NCI-H82 treated with DMSO at 0.1 percent for 48 hours (cell line): ENCODE measurements around the gene SHLD2.
"Not testable (repeated sequence)": the region's sequence is repeated elsewhere in the genome, so short reads cannot be mapped to it uniquely, and the experiment has no call there.

Experiments used
- DNase-seq: peaks from one replicate; lab custom pipeline; 2025; ENCODE audit not compliant: unreplicated experiment; lab: John Stamatoyannopoulos, UW

The SHLD2 gene, protein sequence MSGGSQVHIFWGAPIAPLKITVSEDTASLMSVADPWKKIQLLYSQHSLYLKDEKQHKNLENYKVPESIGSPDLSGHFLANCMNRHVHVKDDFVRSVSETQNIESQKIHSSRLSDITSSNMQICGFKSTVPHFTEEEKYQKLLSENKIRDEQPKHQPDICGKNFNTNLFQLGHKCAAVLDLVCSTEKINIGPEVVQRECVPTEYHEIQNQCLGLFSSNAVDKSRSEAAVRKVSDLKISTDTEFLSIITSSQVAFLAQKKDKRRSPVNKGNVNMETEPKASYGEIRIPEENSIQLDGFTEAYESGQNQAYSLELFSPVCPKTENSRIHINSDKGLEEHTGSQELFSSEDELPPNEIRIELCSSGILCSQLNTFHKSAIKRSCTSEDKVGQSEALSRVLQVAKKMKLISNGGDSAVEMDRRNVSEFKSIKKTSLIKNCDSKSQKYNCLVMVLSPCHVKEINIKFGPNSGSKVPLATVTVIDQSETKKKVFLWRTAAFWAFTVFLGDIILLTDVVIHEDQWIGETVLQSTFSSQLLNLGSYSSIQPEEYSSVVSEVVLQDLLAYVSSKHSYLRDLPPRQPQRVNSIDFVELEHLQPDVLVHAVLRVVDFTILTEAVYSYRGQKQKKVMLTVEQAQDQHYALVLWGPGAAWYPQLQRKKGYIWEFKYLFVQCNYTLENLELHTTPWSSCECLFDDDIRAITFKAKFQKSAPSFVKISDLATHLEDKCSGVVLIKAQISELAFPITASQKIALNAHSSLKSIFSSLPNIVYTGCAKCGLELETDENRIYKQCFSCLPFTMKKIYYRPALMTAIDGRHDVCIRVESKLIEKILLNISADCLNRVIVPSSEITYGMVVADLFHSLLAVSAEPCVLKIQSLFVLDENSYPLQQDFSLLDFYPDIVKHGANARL

DNA sequence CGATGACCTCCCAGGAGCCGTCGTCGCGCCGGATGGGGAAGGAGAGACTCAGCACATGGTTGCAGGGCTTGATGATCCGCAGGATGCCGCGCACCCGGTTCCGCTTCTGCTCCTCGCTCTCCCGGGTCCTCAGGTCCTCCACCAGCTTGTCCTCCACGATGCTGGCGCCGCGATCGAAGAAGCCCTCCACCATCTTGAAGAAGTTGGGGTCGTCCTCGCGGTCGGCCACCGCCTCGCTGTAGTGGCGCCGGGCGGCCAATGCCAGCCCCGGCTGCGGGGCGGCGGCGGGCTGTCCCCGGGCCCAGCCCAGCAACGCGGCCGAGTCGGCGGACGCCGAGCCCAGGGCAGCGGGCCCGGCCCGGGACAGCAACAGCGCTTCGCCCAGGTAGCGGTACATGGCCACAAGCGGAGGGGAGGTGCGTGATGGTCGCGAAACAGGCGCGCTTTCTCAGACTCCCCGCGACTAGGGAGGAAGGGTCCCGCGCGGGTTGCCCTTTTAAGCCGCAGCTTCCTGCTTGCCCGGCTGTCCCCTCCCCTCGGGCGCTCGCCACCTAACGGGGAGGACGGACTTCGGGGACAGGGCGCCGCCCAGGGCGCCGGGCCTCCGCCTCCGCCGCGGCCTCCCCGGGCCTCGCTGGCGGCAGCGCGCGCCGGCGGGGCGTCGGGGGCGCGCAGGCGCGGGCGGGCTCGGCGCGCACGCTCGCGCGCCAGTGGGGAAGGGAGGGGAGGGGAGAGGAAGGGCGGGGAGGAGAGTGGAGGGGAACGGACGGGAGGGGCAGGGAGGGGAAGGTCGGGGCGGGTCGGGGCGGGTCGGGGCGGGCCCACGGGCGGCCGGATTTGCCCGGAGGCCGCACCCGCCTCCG, at the start of gene SHLD2, which contains the start of gene GLUD1:
SHLD2 (plus strand) TSS at position 834 of the 863 bp plus-strand sequence. CDS start 56,149 bp downstream, outside the sequence.
GLUD1 (minus strand) TSS at position 471 of the 863 bp plus-strand sequence; CDS start at position 397, 74 bp downstream.
- DNase-seq, result peak; percentile 62

DNA sequence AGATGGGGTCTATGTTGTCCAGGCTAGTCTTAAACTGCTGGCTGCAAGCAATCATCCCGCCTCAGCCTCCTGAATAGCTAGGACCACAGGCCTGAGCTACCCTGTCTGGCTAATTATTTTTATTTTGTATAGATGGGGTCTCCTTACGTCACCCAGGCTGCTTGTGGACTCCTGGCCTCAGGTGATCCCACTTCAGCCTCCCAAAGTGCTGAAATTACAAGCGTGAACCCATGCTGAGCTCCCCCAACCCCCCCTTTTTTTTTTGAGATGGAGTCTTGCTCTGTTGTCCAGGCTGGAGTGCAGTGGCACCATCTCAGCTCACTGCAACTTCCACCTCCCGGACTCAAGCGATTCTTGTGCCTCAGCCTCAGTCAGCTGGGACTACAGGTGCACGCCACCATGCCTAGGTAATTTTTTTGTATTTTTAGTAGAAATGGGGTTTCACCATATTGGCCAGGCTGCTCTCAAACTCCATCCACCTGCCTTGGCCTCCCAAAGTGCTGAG, 49.5 kb upstream of the SHLD2 start:
- DNase-seq, result no peak

GRCh38 chr10:87053111-87053510, 41.9 kb upstream of the SHLD2 start:
- DNase-seq, result no peak

GRCh38 chr10:87053577-87054181, 41.3 kb upstream of the SHLD2 start:
- DNase-seq, result no peak

- DNase-seq, result peak; percentile 48
Measured at GRCh38 chr10:87054373-87055295, 40.4 kb upstream of the SHLD2 start.

- no peak for DNase-seq
Measured at GRCh38 chr10:87058171-87058570, 36.8 kb upstream of the SHLD2 start.

- no peak for DNase-seq
Measured at GRCh38 chr10:87059401-87059800, 35.6 kb upstream of the SHLD2 start.

GRCh38 chr10:87060280-87060928, 34.6 kb upstream of the SHLD2 start:
- DNase-seq, result no peak

GRCh38 chr10:87064651-87065050, 30.4 kb upstream of the SHLD2 start:
- no peak for DNase-seq

DNA sequence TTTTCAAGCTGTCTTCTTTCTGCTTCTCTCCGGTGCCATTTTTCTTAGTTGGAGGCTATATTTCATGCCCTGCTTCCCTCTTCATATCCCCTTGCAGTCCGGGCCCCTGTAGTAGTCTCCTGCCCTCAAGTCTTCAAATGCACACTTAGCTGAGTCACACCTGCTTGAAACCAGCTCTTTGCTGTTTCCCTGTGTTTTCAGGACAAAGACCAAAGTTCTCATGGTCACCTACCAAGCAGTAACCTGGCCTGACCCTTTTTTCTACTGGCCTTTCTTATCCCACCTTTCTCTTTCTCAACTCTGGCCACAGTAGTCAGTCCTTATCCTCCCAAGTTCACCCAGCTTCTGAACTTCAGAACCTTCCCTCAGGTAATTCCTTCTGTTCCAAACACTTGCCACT, 28.8 kb upstream of the SHLD2 start:
- DNase-seq, result no peak

DNA sequence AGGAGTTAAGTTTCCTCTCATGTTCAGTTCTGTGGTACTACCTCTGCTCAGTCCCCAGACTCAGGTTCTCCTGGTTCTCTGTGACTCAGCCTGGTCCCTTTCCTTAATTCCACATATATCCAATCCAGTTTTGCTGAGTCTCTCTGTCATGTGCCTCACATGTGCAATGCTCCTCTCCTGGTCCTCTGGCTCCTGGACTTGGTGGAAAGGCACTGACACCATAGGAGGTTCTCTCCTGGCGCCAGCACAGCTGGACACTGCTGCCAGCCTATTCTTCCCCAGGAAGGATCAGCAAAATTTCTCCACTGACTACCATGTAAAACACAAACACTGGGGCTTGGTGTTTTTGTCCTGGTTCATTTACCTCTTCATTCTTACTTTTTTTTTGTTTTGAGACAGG, 28.1 kb upstream of the SHLD2 start:
- no peak for DNase-seq

GRCh38 chr10:87068281-87068680, 26.7 kb upstream of the SHLD2 start:
- DNase-seq, result peak; percentile 79

- no peak for DNase-seq
Measured at GRCh38 chr10:87072449-87072848, 22.6 kb upstream of the SHLD2 start.

GRCh38 chr10:87076421-87076820, 18.6 kb upstream of the SHLD2 start:
- DNase-seq, result not testable (repeated sequence)

DNA sequence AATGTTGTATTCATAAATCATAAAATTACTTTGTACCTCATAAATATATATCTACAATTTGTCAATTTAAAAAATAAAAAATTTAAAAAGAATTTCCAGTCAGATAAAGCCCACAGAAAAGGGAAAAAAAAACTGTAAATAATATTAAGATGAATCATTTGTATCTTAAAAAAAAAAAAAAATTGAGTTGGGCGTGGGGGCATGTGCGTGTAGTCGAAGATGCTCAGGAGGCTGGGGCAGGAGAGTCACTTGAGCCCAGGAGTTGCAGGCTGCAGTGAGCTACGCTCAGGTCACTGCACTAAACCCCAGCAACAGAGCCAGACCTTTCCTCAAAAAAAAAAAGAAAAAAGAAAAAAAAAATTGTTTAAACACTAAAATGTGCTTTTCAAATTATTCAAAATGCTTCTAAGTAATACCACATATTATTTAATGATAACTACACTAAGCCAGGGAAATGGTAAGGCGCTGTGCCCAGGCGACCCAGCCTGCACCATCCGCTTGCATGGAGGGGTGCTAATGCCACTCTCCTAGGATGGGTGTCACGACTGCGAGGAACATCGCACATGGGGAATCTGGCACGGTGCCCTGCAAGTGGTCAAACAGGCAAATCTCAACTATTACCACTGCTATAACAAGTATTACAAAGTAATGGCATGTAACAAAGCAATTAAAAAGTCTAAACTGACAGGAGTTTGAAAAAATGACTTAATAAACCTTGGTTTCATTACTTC, 15.7 kb upstream of the SHLD2 start:
- DNase-seq, result no peak

DNA sequence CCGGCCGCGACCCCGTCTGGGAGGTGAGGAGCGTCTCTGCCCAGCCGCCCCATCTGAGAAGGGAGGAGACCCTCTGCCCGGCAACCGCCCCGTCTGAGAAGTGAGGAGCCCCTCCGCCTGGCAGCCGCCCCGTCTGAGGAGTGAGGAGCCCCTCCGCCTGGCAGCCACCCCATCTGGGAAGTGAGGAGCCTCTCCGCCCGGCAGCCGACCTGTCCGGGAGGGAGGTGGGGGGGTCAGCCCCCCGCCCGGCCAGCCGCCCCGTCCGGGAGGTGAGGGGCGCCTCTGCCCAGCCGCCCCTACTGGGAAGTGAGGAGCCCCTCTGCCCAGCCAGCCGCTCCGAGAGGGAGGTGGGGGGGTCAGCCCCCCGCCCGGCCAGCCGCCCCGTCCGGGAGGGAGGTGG, 14.4 kb upstream of the SHLD2 start:
- not testable (repeated sequence) for DNase-seq

DNA sequence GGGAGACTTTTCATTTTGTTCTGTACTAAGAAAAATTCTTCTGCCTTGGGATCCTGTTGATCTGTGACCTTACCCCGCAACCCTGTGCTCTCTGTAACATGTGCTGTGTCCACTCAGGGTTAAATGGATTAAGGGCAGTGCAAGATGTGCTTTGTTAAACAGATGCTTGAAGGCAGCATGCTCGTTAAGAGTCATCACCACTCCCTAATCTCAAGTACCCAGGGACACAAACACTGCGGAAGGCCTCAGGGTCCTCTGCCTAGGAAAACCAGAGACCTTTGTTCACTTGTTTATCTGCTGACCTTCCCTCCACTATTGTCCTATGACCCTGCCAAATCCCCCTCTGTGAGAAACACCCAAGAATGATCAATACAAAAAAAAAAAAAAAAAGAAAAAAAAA, 13.4 kb upstream of the SHLD2 start:
- not testable (repeated sequence) for DNase-seq

- DNase-seq, result not testable (repeated sequence)
Measured at GRCh38 chr10:87082219-87082618, 12.8 kb upstream of the SHLD2 start.
